Caki2 (cell line): Measurements from ENCODE around the gene OSBPL7. TPM values are rescaled to one million over a fixed set of nuclear protein-coding genes. Genes with fewer than 3 reads are reported as not detected.
"Not testable (repeated sequence)": the region's sequence is repeated elsewhere in the genome, so short reads cannot be mapped to it uniquely, and the experiment has no call there.

Experiments used
- DNase-seq: peaks from one replicate; pipeline ENCODE4 v3.0.0-alpha.2; 2015; ENCODE audit warnings: low read depth
- in situ Hi-C: cut with HindIII; loops from 2 replicates; pipeline ENCODE4 v1.10.0; 2016; ENCODE audit warnings: low sequenced_read_pairs, low pct_unique_long_range_greater_than_20kb, mixed read lengths
- total RNA-seq: library from RNA; depleted of rRNA; stranded (reverse); fragments of >200 nt; shearing (Covaris generic); gene quantifications from 2 replicates; pipeline ENCODE4 v1.2.3, GENCODE V29; 2014; ENCODE audit warnings: low replicate concordance; rRNA removed

OSBPL7 gene
- total RNA-seq, 1 experiment from 2014 or later, result 10.0 TPM

DNA sequence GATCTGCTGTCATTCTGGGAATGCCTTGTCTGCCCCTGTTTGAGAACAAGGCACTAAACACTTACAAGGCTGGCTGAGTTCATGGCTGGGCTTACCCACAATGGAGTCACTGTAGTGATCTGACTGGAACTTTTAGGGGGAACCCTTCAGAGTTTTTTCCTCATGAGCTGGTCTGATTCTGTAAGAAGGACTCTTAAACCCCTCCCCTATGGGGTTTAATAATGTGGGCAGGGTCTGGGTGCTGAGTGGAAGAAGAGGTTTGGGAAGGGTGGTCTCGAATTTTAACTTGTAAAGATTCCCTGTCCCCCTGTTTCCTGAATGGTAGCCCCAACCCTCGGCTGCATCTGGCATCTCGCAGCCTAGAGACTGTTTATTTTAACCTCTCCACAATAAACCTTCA is 30.6 kb downstream of the OSBPL7 start:
- DNase-seq, result no peak
- in situ Hi-C loops, result no loop called here

DNA sequence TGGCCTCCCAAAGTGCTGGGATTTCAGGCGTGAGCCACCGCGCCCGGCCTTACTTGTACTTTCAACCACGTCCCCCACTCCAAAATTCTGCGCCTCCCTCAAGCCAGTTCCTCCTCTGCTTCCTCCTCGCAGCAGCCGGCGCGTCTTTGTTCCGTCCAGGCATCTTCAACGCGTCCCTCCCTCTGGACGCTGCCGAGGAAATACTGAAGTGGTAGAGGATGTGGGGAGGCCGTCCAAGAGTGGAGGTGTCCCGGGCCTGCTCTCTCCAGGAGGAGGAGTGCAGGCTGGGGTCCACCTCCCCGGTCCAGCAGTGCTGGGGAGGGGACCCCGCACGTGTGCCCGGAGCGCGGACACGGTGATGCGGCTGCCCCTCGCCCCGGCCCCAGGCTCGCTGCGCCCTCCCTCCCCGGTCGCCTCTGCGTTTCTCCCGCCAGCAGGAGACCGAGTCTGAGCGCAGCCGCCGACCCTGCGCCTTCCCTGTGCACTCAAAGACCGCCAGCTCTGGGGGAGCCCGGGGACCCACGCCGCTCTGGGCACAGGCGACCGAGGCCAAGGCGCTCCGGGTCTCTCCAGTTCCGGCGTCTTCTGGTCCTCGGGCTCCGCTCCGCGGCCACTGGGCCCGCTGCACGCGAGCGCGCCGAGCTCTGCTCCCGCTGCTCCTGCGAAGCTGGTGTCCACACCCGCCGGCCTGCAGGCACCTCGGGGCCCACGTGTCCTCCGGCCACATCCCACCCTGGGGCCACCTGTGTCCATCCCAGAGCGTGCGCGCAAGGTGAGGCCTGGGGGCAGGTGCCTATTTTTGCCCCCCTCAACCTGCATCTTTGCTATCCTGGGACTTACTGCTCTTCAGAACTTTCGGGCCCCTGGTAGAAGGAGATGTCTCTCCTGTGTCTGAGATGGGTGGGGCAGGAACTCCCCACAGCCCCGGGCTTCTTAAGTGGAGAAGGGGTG is 31.7 kb downstream of the OSBPL7 start:
- in situ Hi-C loops, result no loop called here
- no peak for DNase-seq

DNA sequence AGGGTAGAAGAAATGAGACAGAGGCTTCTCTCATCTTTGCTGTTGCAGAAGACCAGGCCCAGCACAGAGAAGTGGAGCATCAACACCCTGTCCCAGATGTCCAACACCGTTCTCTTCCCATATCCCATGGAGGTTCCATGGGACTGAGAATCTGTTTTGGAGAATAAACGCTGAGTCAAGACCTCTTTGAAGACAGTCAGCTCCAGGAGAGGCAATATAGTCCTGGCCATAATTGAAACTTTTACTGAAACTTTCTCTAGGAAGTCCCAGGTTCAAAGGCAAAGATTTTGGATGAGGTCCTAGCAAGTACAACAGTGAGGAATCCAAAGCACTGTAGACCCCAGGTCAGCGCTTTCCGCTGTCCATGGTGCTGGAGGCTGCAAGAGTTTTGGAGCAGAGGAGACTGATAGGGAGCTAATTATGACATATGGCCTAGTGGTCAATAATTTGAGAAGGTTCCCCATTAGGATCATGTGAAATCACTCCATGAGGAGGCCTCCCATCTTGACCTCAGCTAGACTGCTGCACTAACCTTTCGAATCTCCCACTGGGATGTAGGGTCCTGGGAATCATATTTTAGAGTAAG is 36.0 kb downstream of the OSBPL7 start:
- in situ Hi-C loops, result no loop called here
- peak; percentile 31 for DNase-seq

DNA sequence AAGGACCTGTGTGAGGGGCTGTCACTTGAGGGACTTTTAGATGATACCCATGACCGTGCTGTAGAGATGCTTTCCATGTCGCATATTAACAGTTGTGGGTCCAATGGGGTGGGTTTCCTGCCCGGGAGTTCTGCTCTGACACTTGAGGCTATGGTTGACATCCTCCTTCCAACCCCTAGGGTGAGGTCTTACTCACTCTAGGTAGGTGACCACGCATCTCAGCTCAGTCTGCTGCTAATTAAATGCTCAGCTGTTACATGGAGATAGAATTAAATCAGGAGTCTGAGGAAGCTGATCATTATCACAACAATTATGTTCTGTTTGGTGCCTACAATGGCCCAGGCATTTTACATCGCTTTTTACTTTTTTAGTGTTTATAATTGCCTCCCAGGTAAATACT is 40.2 kb downstream of the OSBPL7 start:
- in situ Hi-C loops, result no loop called here
- no peak for DNase-seq

DNA sequence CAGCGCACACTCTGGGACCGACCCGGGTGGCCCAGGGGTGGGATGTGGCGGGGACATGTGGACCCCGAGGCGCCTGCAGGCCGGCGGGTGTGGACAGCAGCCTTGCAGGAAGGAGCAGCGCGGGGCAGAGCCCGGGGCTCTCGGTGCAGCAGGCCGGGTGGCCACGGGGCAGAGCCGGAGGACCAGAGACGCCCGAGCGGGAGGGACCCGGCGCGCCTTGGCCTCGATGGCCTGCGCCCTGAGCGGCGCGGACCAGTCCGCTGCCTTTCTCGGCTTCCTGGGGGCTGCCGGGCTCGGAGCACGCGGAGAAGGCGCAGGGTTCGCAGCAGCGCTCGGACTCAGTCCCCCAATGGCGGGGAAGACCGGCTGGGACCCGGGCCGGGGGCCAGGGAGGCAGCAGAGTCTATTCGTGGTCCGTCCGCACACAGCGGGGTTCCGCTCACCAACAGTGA is 43.4 kb downstream of the OSBPL7 start:
- in situ Hi-C loops, result no loop called here
- no peak for DNase-seq

DNA sequence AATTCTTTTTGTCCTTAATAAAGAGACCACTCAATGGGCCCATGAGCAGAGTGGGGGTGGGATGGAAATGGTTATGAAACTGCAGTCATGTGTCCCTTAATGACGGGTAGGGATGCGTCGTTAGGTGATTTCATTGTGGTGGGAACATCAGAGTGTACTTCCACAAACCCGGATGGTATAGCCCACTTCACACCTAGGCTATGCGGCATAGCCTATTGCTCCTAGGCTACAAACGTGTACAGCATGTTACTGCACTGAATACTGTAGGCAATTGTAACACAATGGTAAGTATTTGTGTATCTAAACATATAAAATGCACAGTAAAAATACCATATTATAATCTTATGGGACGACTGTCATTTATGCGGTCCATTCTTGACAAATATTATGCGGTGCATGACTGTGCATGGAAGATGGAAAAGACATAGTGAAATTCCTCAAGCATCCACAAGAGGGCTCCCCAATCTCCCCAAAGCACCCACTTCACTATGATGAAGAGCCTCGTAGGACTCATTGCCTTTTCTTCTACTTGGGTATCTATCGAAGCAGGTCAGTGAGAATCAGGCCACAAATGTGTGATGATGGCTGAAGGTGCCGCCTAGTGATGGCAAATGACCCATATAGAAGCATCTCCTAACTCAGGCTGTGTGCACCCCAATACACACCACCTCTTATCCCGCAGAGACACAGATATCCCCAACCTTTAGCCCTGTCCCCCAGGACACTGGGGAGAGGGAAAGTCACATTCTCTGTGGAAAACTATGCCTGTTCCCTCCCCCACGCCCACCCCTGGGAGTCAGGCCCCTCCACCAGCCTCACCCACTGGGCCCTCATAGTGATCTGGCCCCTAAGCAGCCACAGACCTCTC is 45.0 kb downstream of the OSBPL7 start:
- DNase-seq, result peak; percentile 34
- in situ Hi-C loops, result no loop called here

DNA sequence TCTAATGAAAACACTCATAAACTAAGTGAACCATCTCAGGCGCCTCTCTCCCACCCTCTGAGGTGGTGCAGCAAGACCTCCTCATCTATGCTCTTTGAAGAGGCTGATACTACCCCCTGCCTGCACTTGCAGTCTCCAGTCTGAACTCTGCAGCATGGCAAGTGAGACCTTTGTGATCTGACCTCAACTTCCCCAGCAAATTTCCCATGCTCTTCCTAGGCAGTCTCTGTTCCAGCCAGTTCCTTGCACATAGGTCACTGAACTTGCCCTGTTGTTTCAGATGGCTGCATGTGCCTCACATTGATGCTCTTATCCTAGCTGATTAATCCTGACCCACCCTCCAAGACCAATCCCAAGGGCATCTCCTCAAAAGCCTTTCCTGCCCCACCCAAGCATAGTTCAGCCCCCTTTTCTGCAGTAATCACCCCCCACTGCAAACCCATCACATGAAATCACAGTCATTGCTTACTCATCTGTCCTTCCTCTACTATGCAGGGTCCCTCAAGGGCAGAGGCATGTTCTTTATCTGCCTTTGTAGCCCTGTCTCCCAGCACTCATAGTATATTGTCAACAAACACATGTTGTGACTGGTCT is 46.5 kb downstream of the OSBPL7 start:
- in situ Hi-C loops, result no loop called here
- no peak for DNase-seq

DNA sequence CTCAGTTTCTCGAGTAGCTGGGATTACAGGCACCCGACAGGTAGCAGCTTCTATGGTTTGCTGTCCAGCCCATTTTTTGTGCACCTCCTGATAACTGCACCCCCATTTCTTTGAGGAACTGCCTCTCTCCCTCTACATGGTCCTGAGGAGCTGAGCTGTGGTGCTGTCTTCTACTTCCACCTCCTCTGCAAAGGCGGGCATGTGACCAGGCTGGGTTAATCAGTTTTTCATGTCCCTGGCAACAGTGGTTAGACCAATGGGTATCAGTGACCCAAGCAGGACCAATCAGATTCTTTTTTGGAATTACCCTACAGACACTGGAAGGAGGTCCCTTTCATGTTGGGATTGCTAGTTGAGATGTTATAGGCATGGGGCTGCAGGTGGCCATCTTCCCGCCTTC is 47.3 kb downstream of the OSBPL7 start:
- in situ Hi-C loops, result no loop called here
- DNase-seq, result no peak

DNA sequence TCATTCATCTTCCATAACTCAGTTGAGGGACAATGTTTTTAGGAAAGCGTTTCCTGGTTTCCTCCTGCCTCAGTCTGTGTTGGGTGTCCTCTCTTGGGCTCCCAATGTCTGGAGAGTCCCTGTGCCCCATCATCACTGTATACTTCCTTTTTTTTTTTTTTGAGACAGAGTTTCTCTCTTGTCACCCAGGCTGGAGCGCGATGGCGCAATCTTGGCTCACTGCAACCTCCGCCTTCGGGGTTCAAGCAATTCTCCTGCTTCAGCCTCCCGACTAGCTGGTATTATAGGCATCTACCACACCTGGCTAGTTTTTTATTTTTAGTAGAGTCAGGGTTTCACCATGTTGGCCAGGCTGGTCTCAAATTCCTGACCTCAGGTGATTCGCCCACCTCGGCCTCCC is 47.9 kb downstream of the OSBPL7 start:
- in situ Hi-C loops, DNase-seq: not testable (repeated sequence)

DNA sequence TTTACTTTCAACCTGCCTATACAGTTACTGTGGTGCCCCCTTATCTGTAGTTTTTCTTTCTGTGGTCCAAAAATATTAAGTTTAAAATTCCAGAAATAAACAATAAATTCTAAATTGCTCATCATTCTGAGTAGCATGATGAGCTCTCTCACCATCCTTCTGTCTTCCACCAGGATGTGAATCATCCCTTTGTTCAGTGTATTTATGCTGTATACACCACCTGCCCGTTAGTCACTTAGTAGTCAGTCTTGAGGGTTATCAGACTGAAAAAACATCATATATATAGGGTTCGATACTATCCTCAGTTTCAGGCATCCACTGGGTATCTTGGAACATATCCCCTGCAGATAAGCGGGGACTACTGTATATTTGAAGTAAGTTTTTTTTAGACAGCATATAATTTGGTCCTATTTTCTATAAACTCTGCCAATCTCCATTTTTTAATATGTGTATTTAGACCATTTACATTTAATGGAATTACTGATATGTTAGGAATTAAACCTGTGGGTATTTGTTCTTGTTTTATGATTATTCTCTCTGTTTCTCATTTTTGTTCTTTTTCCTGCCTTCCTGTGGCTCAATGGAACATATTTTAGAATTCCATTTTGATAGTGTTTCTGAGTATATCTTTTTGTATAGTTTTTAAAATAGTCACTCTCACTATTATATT is 57.5 kb downstream of the OSBPL7 start:
- in situ Hi-C loops, result no loop called here
- DNase-seq, result no peak

DNA sequence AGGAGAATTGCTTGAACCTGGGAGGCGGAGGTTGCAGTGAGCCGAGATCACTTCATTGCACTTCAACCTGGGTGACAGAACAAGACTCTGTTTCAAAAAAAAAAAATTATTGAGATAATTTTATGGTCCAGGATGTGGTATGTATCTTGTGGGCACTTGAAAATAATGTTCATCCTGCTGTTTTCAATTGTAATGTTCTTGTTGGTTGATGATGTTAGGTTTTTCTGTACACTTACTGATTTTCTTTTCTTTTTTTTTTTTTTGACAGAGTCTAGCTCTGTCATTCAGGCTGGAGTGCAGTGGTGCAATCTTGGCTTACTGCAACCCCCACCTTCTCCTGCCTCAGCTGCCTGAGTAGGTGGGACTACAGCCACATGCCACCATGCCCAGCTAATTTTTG is 58.9 kb downstream of the OSBPL7 start:
- in situ Hi-C loops, result no loop called here
- no peak for DNase-seq

DNA sequence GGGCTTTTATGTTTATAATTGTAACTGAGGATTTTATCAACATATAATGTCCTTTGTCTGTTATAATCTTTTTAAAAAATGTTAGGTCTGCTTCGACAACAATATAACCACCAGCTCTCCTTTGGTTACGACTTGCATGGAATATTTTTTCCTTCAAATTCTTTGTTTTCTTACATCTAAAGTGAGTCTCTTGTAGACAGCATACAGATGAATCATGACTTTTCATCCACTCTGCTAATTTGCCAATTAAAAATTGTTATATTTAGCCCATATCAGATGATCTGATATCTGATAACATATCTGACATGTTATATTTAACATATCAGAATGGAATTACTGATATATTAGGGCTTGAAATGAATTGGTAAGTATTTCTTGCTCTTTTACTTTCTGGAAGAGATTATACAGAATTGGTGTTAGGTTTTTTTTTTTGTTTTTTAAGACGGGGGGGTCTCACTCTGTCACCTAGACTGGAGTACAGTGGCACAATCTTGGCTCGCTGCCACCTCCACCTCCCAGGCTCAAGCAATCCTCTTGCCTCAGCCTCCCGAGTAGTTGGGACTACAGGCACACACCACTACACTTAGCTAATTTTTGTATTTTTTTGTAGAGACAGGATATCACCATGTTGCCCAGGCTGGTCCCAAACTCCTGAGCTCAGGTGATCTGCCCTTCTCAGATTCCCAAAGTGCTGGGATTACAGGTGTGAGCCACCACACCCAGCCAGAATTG is 61.0 kb downstream of the OSBPL7 start:
- in situ Hi-C loops, result no loop called here
- no peak for DNase-seq

DNA sequence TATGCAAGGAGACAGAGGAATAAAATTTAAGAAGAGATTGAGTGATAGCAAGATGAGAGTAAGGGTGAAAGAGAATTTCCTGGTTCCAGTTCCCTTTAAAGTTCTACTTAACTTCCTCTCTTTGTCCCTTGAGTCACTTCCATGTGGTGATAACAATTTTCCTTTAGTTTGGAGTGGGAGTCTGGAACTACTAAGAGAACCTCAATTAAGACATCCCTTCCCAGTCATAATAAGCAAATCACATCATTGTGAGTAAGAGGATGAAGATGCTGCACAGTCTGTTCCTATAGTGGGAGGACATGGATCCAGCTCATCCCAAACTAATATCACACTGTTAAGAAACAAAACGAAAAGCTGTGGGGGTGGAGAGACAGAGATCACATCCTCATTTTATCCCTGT is 64.2 kb downstream of the OSBPL7 start:
- no peak for DNase-seq

More for the DNA sequence above, 64.2 kb downstream of the OSBPL7 start:
- in situ Hi-C loops, result no loop called here

Other genes starting within 250 kb of the OSBPL7 start
- 188 and 192 TPM in 2 replicates for gene KPNB1, start 171.9 kb downstream of the OSBPL7 start, total RNA-seq
- gene TBKBP1, start 127.6 kb downstream of the OSBPL7 start, total RNA-seq, result 0.17 and 0.74 TPM in 2 replicates
- gene TBX21, start 88.6 kb downstream of the OSBPL7 start, total RNA-seq, result not detected in 2 replicates
- 61.4 and 63.9 TPM in 2 replicates for gene MRPL10, start 9.7 kb upstream of the OSBPL7 start, total RNA-seq
- gene LRRC46, start 9.9 kb upstream of the OSBPL7 start, total RNA-seq, result not detected in 2 replicates
- gene SCRN2, start 19.5 kb upstream of the OSBPL7 start, total RNA-seq, result 46.0 and 52.3 TPM in 2 replicates
- 2.4 and 4.6 TPM in 2 replicates for gene SP6, start 29.4 kb upstream of the OSBPL7 start, total RNA-seq
- gene SP2, start 74.4 kb upstream of the OSBPL7 start, total RNA-seq, result 0.03 TPM in 1 of 2 replicates, not detected in the other
- gene PNPO, start 119.8 kb upstream of the OSBPL7 start, total RNA-seq, result 77.0 and 96.8 TPM in 2 replicates
- gene PRR15L, start 136.1 kb upstream of the OSBPL7 start, total RNA-seq, result not detected in 2 replicates
- gene CDK5RAP3, start 149.3 kb upstream of the OSBPL7 start, total RNA-seq, result 89.8 and 102 TPM in 2 replicates
- not detected in 2 replicates for gene COPZ2, start 216.0 kb upstream of the OSBPL7 start, total RNA-seq
- 31.9 and 36.2 TPM in 2 replicates for gene NFE2L1, start 226.6 kb upstream of the OSBPL7 start, total RNA-seq